Measurements from ENCODE around the gene FIG4.

DNA sequence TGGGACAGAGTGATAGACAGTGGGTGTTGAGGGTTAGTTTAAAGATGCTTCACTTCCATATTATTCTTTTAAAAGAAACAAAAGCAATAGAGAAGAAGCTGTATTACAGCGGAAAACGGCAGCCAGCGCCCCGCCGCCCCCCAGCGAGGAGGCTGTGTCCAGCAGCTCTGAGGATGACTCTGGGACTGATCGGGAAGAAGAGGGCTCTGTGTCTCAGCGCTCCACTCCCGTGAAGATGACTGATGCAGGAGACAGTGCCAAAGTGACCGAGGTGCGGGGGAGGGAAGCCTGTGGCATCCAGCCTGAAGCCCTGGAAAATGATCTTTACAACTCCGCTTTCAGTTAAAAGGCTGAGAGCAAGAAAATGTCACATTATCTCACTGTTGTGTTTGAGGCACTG lies 100.2 kb downstream of the FIG4 start:
- no peak for TF ChIP-seq EZH2 (IDR thresholded peaks at IDR 0.05)
- no peak for TF ChIP-seq POLR2AphosphoS5 (IDR thresholded peaks at IDR 0.05; ENCODE audit: borderline replicate concordance, low read depth, low read length)
- no peak for TF ChIP-seq FOXP2 (optimal IDR thresholded peaks at IDR 0.05; ENCODE audit: control extremely low read depth, extremely low read length, insufficient read depth)

Data from SK-N-MC (cell line).